Smooth muscle cell (in vitro differentiated cells): ENCODE measurements around the gene DUSP2. TPM values are rescaled to one million over a fixed set of nuclear protein-coding genes. Genes with fewer than 3 reads are reported as not detected.

Experiments used
- DNase-seq: peaks from one replicate; lab custom pipeline; 2025; ENCODE audit not compliant: unreplicated experiment; lab: John Stamatoyannopoulos, UW
- H2AFZ ChIP-seq: fragments of 200-600 bp; sonication (generic); 2 replicates; pipeline ENCODE4 v1.6.0; 2016; ENCODE audit warnings: antibody characterized with exemption, low read depth, mild to moderate bottlenecking
- H3F3A ChIP-seq: fragments of 200-600 bp; sonication (generic); 2 replicates; pipeline ENCODE4 v1.6.0; 2017; ENCODE audit warnings: antibody characterized with exemption, low read depth
- H3K27ac ChIP-seq: fragments of 200-600 bp; sonication (generic); 2 replicates; pipeline ENCODE4 v1.5.1; 2016; ENCODE audit warnings: low read depth, mild to moderate bottlenecking
- H3K27me3 ChIP-seq: fragments of 200-600 bp; sonication (generic); 2 replicates; pipeline ENCODE4 v1.6.1; 2016; ENCODE audit warnings: low read depth, mild to moderate bottlenecking
- H3K36me3 ChIP-seq: fragments of 200-600 bp; sonication (generic); 2 replicates; pipeline ENCODE4 v1.5.1; 2016; ENCODE audit warnings: low read depth
- H3K4me1 ChIP-seq: fragments of 200-600 bp; sonication (generic); 2 replicates; pipeline ENCODE4 v1.5.1; 2016; ENCODE audit warnings: low read depth
- H3K4me2 ChIP-seq: fragments of 200-600 bp; sonication (generic); 2 replicates; pipeline ENCODE4 v1.6.0; 2016; ENCODE audit warnings: mild to moderate bottlenecking
- H3K4me3 ChIP-seq: fragments of 200-600 bp; sonication (generic); 2 replicates; pipeline ENCODE4 v1.5.1; 2016; ENCODE audit warnings: mild to moderate bottlenecking
- H3K79me2 ChIP-seq: fragments of 200-600 bp; sonication (generic); 2 replicates; pipeline ENCODE4 v1.6.0; 2016; ENCODE audit warnings: low read depth, mild to moderate bottlenecking
- H3K9ac ChIP-seq: fragments of 200-600 bp; sonication (generic); 2 replicates; pipeline ENCODE4 v1.6.0; 2016; ENCODE audit warnings: low read depth
- H3K9me3 ChIP-seq: fragments of 200-600 bp; sonication (generic); replicated peaks from 2 replicates; pipeline ENCODE4 v1.5.1; 2016; ENCODE audit warnings: low read depth
- H4K20me1 ChIP-seq: fragments of 200-600 bp; sonication (generic); 2 replicates; pipeline ENCODE4 v1.6.0; 2016; ENCODE audit warnings: low read depth
- CTCF ChIP-seq: fragments of 200-600 bp; sonication (generic); IDR thresholded peaks from 2 replicates; pipeline ENCODE4 v1.5.1; 2017; ENCODE audit warnings: borderline replicate concordance, mild to moderate bottlenecking, antibody characterized with exemption; ENCODE audit not compliant: insufficient read depth, poor library complexity, severe bottlenecking
- WGBS: methylation state at CpG from one replicate; pipeline ENCODE4 v1.1.7; 2016; ENCODE audit warnings: low lambda C conversion rate; 5-methylcytosine and 5-hydroxymethylcytosine counted together
- polyA plus RNA-seq: library from polyadenylated mRNA; unstranded; fragments of >200 nt; fragmentation: Nextera tagmentation; extraction: Ambion mirVana; gene quantifications from 2 replicates; pipeline ENCODE4 v1.2.1, GENCODE V29; 2016
- total RNA-seq: library from RNA; depleted of rRNA; stranded (reverse); fragments of >200 nt; gene quantifications from 2 replicates; pipeline ENCODE4 v1.2.3, GENCODE V29; 2014

The DUSP2 gene
- total and polyA plus RNA-seq, 2 experiments from 2014 or later, result 55.3 to 89.3 TPM

GRCh38 chr2:96137321-96138178 lies 7.7 kb downstream of the DUSP2 start:
- no peaks in the 10 kb centered on the region for H3K79me2 ChIP-seq
- H3K36me3 ChIP-seq, result no peaks in the 10 kb centered on the region
- TF ChIP-seq CTCF, result no peak
- H3K9ac ChIP-seq, result no peak overlapping the region
- H3F3A ChIP-seq, result no peaks in the 10 kb centered on the region
- WGBS, result 86% methylated on average over 15 of the region's 15 CpGs
- no peak overlapping the region for H2AFZ ChIP-seq
- H3K27ac ChIP-seq, result no peak overlapping the region
- no peaks in the 10 kb centered on the region for H3K9me3 ChIP-seq
- DNase-seq, result no peak
- no peak overlapping the region for H3K4me2 ChIP-seq
- H3K4me1 ChIP-seq, result no peaks in the 10 kb centered on the region
- H3K27me3 ChIP-seq, result peaks cover 11% of the 10 kb centered on the region
- no peak overlapping the region for H3K4me3 ChIP-seq
- H4K20me1 ChIP-seq, result no peaks in the 10 kb centered on the region

GRCh38 chr2:96136129-96136720 lies 9.0 kb downstream of the DUSP2 start:
- 98% methylated on average over 8 of the region's 8 CpGs for WGBS
- Histone ChIP-seq H3K36me3 (no peaks in the 10 kb centered on the region), H3K4me1 (no peaks in the 10 kb centered on the region), H4K20me1 (no peaks in the 10 kb centered on the region), H2AFZ (no peak overlapping the region), H3K9ac (no peak overlapping the region), H3K79me2 (no peaks in the 10 kb centered on the region), H3F3A (no peaks in the 10 kb centered on the region), H3K9me3 (no peaks in the 10 kb centered on the region), H3K4me2 (no peak overlapping the region), H3K27me3 (peaks cover 11% of the 10 kb centered on the region), H3K4me3 (no peak overlapping the region), H3K27ac (no peak overlapping the region)
- DNase-seq, result no peak
- no peak for TF ChIP-seq CTCF

GRCh38 chr2:96135621-96136020 lies 9.6 kb downstream of the DUSP2 start:
- 81% methylated on average over 5 of the region's 5 CpGs for WGBS
- H4K20me1 ChIP-seq, result no peaks in the 10 kb centered on the region
- H3K9ac ChIP-seq, result no peak overlapping the region
- H3K79me2 ChIP-seq, result no peaks in the 10 kb centered on the region
- H3K4me1 ChIP-seq, result no peaks in the 10 kb centered on the region
- no peaks in the 10 kb centered on the region for H3K36me3 ChIP-seq
- no peaks in the 10 kb centered on the region for H3K9me3 ChIP-seq
- no peak overlapping the region for H3K4me2 ChIP-seq
- H3K27me3 ChIP-seq, result peaks cover 11% of the 10 kb centered on the region
- H3F3A ChIP-seq, result no peaks in the 10 kb centered on the region
- no peak for TF ChIP-seq CTCF
- no peak overlapping the region for H2AFZ ChIP-seq
- DNase-seq, result no peak
- H3K27ac ChIP-seq, result no peak overlapping the region
- H3K4me3 ChIP-seq, result no peak overlapping the region
